K562 (cell line): ENCODE measurements around the gene ZNF213. TPM values are rescaled to one million over a fixed set of nuclear protein-coding genes. Genes with fewer than 3 reads are reported as not detected.

Experiments used
- BRD4 ChIP-seq: fragments of 200-600 bp; sonication (generic); IDR thresholded peaks from 2 replicates; pipeline ENCODE4 v1.6.1; 2017; ENCODE audit warnings: inconsistent platforms
- BRF1 ChIP-seq: IDR thresholded peaks from 3 replicates; pipeline ENCODE4 v1.6.1; 2011; ENCODE audit warnings: borderline replicate concordance, mild to moderate bottlenecking; ENCODE audit not compliant: insufficient read length; ENCODE audit errors: extremely low read depth
- CHD2 ChIP-seq: IDR thresholded peaks from 2 replicates; pipeline ENCODE4 v1.6.1; 2011; ENCODE audit warnings: low read depth, low read length
- CREM ChIP-seq: IDR thresholded peaks from 2 replicates; pipeline ENCODE4 v1.6.1; 2014; ENCODE audit warnings: antibody characterized with exemption, low read depth
- ELF4 ChIP-seq: fragments of 450-650 bp; formaldehyde crosslinking; IDR thresholded peaks from 2 replicates; pipeline ENCODE4 v1.4.0; 2022; ENCODE audit warnings: missing genetic modification characterization
- FOXJ2 ChIP-seq: fragments of 200-800 bp; sonication (Bioruptor generic); IDR thresholded peaks from 2 replicates; pipeline ENCODE4 v1.6.1; 2016; ENCODE audit warnings: missing genetic modification characterization, missing compliant biosample characterization
- MAZ ChIP-seq, 2 experiments: fragments of 450-650 bp in 1 of 2; sonication (generic) in 1 of 2; formaldehyde crosslinking; IDR thresholded peaks in 1 of 2; conservative IDR thresholded peaks in 1 of 2; 2 replicates each; pipeline versions ENCODE4 v1.4.0 to v1.5.0; 2020; ENCODE audit warnings: mild to moderate bottlenecking in 1 of 2, missing genetic modification reagents in 1 of 2
- POLR3A ChIP-seq: IDR thresholded peaks from 2 replicates; pipeline ENCODE4 v1.6.1; 2011; ENCODE audit warnings: borderline replicate concordance, mild to moderate bottlenecking, moderate library complexity; ENCODE audit not compliant: insufficient read length, insufficient read depth; ENCODE audit errors: extremely low read depth
- SMARCA4 ChIP-seq: fragments of 450-650 bp; IDR thresholded peaks from 2 replicates; pipeline ENCODE4 v1.6.1; 2016
- SOX6 ChIP-seq: fragments of 450-650 bp; IDR thresholded peaks from 2 replicates; pipeline ENCODE4 v1.6.1; 2014; ENCODE audit warnings: mild to moderate bottlenecking
- THRAP3 ChIP-seq: fragments of 450-650 bp; IDR thresholded peaks from 2 replicates; pipeline ENCODE4 v1.6.1; 2016; ENCODE audit warnings: mild to moderate bottlenecking, inconsistent platforms, borderline replicate concordance
- ZBTB17 ChIP-seq: fragments of 450-650 bp; formaldehyde crosslinking; IDR thresholded peaks from 2 replicates; pipeline ENCODE4 v1.4.0; 2020; ENCODE audit warnings: mild to moderate bottlenecking
- ZNF197 ChIP-seq: fragments of 200-800 bp; sonication (Bioruptor generic); IDR thresholded peaks from 2 replicates; pipeline ENCODE4 v1.6.1; 2016; ENCODE audit warnings: low read depth, missing genetic modification characterization, missing compliant biosample characterization
- ZNF436 ChIP-seq: fragments of 250-450, 450-650 bp; sonication (Bioruptor Pico); formaldehyde crosslinking; IDR thresholded peaks from 2 replicates; pipeline ENCODE4 v1.7.0; 2020; ENCODE audit warnings: mild to moderate bottlenecking
- polyA plus RNA-seq, 8 experiments: library from polyadenylated mRNA; depleted of rRNA in 4 of 8; stranded (reverse) in 5 of 8; unstranded in 3 of 8; fragments of >200 nt; fragmentation: Nextera tagmentation in 2 of 8; fragmentation: Illumina TruSeq in 1 of 8; extraction: Ambion mirVana in 2 of 8; extraction: Trizol in 1 of 8; gene quantifications; 2 replicates each; pipeline versions ENCODE4 v1.2.1 to v1.2.3, GENCODE V29; 2011 to 2014; ENCODE audit warnings: inconsistent platforms in 1 of 8, missing spikeins in 1 of 8
- total RNA-seq, 7 experiments: library from RNA; depleted of rRNA in 6 of 7; stranded (reverse); fragments of >200 nt in 6 of 7; fragmentation: Illumina TruSeq in 2 of 7; extraction: Trizol in 2 of 7; gene quantifications; 2 replicates each; pipeline versions ENCODE4 v1.2.1 to v1.2.3, GENCODE V29; 2011 to 2021; ENCODE audit warnings: low replicate concordance in 1 of 7
- TF ChIP-seq, protein P1 (sequence below): fragments of 450-650 bp; IDR thresholded peaks from 2 replicates; pipeline ENCODE4 v1.7.1; 2018; ENCODE audit warnings: mild to moderate bottlenecking, low read depth; ENCODE audit not compliant: partially characterized antibody
- TF ChIP-seq, protein P2 (sequence below): fragments of 250-450 bp; sonication (Bioruptor Pico); IDR thresholded peaks from 2 replicates; pipeline ENCODE4 v1.8.0; 2021; ENCODE audit warnings: moderate library complexity, mild to moderate bottlenecking, inconsistent platforms
- TF ChIP-seq, protein P3 (sequence below): fragments of 250-450 bp; sonication (Bioruptor Pico); IDR thresholded peaks from 2 replicates; pipeline ENCODE4 v1.5.0; 2020; ENCODE audit warnings: mild to moderate bottlenecking, borderline replicate concordance
- TF ChIP-seq, protein P4 (sequence below): fragments of 250-450 bp; sonication (Bioruptor Pico); IDR thresholded peaks from 2 replicates; pipeline ENCODE4 v1.4.0; 2020; ENCODE audit warnings: mild to moderate bottlenecking, moderate library complexity, borderline replicate concordance

Gene ZNF213
- total and polyA plus RNA-seq, 9 of the 15 experiments (the other 6 are each of a cell fraction or from before 2014, with no cell fraction given), result 0.49 to 10.0 (median 1.8) TPM

DNA sequence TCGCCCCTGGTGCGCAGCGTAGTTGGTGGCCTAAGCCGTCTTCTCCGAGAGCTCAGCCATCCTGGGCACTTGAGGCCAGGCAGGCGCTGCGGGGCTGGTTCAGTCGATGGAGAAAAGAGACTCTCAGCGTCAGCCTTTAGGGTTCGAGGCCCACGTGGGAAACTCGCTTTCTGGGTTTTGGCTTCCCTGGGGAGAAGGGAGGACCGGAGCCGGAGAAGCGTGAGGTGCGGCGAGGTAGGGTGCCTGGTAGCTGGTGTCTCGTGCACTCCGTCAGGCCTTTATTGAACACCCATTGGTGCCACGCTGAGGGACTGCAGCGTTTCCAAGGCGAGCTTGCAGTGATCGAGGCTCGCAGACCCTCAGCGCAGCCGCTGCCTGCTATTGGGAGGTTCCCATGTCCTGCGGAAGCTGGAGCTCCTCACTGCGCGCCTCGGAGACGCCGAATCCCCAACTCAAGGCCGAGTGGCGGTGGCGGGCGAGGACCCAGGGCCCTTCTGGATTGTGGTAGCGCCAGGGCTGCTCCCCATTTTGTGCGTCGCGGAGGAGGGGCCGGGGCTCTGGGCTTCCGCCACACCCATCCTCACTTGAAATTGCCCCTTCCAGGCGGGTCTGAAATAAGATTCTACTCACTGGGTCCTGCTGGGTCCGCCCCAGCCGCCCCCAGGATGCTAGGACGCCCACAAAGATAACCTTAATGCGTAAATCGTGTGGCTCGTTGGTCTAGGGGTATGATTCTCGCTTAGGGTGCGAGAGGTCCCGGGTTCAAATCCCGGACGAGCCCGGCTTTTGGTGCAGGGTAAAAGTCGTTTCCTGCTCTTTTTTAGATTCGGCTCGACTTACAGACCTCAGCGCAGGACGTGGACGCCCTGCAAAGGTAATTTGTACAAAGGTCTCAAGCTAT lies 54.3 kb downstream of the ZNF213 start (continued):
- TF ChIP-seq, protein P1, sequence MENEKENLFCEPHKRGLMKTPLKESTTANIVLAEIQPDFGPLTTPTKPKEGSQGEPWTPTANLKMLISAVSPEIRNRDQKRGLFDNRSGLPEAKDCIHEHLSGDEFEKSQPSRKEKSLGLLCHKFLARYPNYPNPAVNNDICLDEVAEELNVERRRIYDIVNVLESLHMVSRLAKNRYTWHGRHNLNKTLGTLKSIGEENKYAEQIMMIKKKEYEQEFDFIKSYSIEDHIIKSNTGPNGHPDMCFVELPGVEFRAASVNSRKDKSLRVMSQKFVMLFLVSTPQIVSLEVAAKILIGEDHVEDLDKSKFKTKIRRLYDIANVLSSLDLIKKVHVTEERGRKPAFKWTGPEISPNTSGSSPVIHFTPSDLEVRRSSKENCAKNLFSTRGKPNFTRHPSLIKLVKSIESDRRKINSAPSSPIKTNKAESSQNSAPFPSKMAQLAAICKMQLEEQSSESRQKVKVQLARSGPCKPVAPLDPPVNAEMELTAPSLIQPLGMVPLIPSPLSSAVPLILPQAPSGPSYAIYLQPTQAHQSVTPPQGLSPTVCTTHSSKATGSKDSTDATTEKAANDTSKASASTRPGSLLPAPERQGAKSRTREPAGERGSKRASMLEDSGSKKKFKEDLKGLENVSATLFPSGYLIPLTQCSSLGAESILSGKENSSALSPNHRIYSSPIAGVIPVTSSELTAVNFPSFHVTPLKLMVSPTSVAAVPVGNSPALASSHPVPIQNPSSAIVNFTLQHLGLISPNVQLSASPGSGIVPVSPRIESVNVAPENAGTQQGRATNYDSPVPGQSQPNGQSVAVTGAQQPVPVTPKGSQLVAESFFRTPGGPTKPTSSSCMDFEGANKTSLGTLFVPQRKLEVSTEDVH, result peak; percentile 39
- TF ChIP-seq, protein P2, sequence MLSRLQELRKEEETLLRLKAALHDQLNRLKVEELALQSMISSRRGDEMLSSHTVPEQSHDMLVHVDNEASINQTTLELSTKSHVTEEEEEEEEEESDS, result no peak
- TF ChIP-seq, protein P3, sequence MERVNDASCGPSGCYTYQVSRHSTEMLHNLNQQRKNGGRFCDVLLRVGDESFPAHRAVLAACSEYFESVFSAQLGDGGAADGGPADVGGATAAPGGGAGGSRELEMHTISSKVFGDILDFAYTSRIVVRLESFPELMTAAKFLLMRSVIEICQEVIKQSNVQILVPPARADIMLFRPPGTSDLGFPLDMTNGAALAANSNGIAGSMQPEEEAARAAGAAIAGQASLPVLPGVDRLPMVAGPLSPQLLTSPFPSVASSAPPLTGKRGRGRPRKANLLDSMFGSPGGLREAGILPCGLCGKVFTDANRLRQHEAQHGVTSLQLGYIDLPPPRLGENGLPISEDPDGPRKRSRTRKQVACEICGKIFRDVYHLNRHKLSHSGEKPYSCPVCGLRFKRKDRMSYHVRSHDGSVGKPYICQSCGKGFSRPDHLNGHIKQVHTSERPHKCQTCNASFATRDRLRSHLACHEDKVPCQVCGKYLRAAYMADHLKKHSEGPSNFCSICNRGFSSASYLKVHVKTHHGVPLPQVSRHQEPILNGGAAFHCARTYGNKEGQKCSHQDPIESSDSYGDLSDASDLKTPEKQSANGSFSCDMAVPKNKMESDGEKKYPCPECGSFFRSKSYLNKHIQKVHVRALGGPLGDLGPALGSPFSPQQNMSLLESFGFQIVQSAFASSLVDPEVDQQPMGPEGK (CRISPR knock-in tag), result no peak
- TF ChIP-seq FOXJ2 (tag) (no peak), THRAP3 (no peak), POLR3A (peak; percentile 85), ZNF436 (CRISPR knock-in tag) (no peak), SOX6 (0 out of 2 replicates have a peak, but pooled peaks have one; percentile 26), CREM (peak; percentile 61), ZNF197 (CRISPR knock-in tag) (no peak), BRD4 (peak; percentile 84; the same call in 1 of the 2 replicates), SMARCA4 (no peak), MAZ (CRISPR knock-in tag; conservative IDR thresholded peaks at IDR 0.05 in 1 of 2, IDR thresholded peaks at IDR 0.05 in 1 of 2) (peak in 1 of 2 experiments; percentile 13; a peak in 1 of 4 replicates), CHD2 (peak; percentile 61), ELF4 (no peak), ZBTB17 (CRISPR knock-in tag) (no peak), BRF1 (no peak)
- TF ChIP-seq, protein P4, sequence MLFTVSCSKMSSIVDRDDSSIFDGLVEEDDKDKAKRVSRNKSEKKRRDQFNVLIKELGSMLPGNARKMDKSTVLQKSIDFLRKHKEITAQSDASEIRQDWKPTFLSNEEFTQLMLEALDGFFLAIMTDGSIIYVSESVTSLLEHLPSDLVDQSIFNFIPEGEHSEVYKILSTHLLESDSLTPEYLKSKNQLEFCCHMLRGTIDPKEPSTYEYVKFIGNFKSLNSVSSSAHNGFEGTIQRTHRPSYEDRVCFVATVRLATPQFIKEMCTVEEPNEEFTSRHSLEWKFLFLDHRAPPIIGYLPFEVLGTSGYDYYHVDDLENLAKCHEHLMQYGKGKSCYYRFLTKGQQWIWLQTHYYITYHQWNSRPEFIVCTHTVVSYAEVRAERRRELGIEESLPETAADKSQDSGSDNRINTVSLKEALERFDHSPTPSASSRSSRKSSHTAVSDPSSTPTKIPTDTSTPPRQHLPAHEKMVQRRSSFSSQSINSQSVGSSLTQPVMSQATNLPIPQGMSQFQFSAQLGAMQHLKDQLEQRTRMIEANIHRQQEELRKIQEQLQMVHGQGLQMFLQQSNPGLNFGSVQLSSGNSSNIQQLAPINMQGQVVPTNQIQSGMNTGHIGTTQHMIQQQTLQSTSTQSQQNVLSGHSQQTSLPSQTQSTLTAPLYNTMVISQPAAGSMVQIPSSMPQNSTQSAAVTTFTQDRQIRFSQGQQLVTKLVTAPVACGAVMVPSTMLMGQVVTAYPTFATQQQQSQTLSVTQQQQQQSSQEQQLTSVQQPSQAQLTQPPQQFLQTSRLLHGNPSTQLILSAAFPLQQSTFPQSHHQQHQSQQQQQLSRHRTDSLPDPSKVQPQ (CRISPR knock-in tag), result no peak
